K562 (cell line): Measurements from ENCODE around the gene SERINC5. TPM values are rescaled to one million over a fixed set of nuclear protein-coding genes. Genes with fewer than 3 reads are reported as not detected.

ENCODE experiments used
- GABPB2 ChIP-seq: fragments of 250-450 bp; sonication (Bioruptor Pico); conservative IDR thresholded peaks from 2 replicates; pipeline ENCODE4 v1.5.1; 2021; ENCODE audit warnings: mild to moderate bottlenecking
- HSF4 ChIP-seq: fragments of 250-450 bp; sonication (Bioruptor Pico); IDR thresholded peaks from 2 replicates; pipeline ENCODE4 v2.1.2; 2022; ENCODE audit warnings: mild to moderate bottlenecking, moderate library complexity, borderline replicate concordance
- IFI16 ChIP-seq: fragments of 250-450 bp; sonication (Bioruptor Pico); IDR thresholded peaks from 2 replicates; pipeline ENCODE4 v2.1.2; 2022; ENCODE audit warnings: mild to moderate bottlenecking, inconsistent platforms
- POLR2AphosphoS5 ChIP-seq: IDR thresholded peaks from 2 replicates; pipeline ENCODE4 v1.6.1; 2011; ENCODE audit warnings: mild to moderate bottlenecking, low read depth, low read length, moderate library complexity; ENCODE audit not compliant: control insufficient read depth, insufficient read depth
- RBM22 ChIP-seq: fragments of 200-400 bp; formaldehyde crosslinking; IDR thresholded peaks from 2 replicates; pipeline ENCODE4 v1.6.1; 2018; ENCODE audit warnings: low read length, low read depth; ENCODE audit not compliant: poor library complexity, severe bottlenecking
- SIN3A ChIP-seq, 2 experiments: fragments of 150-350 bp in 1 of 2; IDR thresholded peaks; 2 replicates each; pipeline ENCODE4 v1.6.1; 2011 to 2016; ENCODE audit warnings: borderline replicate concordance in 2 of 2, low read depth in 2 of 2, low read length in 2 of 2, mild to moderate bottlenecking in 2 of 2, moderate library complexity in 2 of 2; ENCODE audit not compliant: control insufficient read depth in 1 of 2
- ZFX ChIP-seq: sonication (generic); formaldehyde crosslinking; IDR thresholded peaks from 2 replicates; pipeline ENCODE4 v1.8.0; 2022; ENCODE audit warnings: mild to moderate bottlenecking, missing genetic modification reagents, moderate library complexity
- ZNF121 ChIP-seq: sonication (generic); formaldehyde crosslinking; conservative IDR thresholded peaks from 2 replicates; pipeline ENCODE4 v1.8.0; 2022; ENCODE audit warnings: missing genetic modification reagents
- ZNF174 ChIP-seq: fragments of 250-450 bp; sonication (Bioruptor Pico); IDR thresholded peaks from 2 replicates; pipeline ENCODE4 v1.4.0; 2020; ENCODE audit warnings: mild to moderate bottlenecking
- polyA plus RNA-seq, 8 experiments: library from polyadenylated mRNA; depleted of rRNA in 4 of 8; stranded (reverse) in 5 of 8; unstranded in 3 of 8; fragments of >200 nt; fragmentation: Nextera tagmentation in 2 of 8; fragmentation: Illumina TruSeq in 1 of 8; extraction: Ambion mirVana in 2 of 8; extraction: Trizol in 1 of 8; gene quantifications; 2 replicates each; pipeline versions ENCODE4 v1.2.1 to v1.2.3, GENCODE V29; 2011 to 2014; ENCODE audit warnings: inconsistent platforms in 1 of 8, missing spikeins in 1 of 8
- total RNA-seq, 7 experiments: library from RNA; depleted of rRNA in 6 of 7; stranded (reverse); fragments of >200 nt in 6 of 7; fragmentation: Illumina TruSeq in 2 of 7; extraction: Trizol in 2 of 7; gene quantifications; 2 replicates each; pipeline versions ENCODE4 v1.2.1 to v1.2.3, GENCODE V29; 2011 to 2021; ENCODE audit warnings: low replicate concordance in 1 of 7
- TF ChIP-seq, protein P1 (sequence below): fragments of 250-450 bp; sonication (Bioruptor Pico); IDR thresholded peaks from 2 replicates; pipeline ENCODE4 v1.5.0; 2022; ENCODE audit warnings: mild to moderate bottlenecking
- TF ChIP-seq, protein P2 (sequence below): fragments of 200-800 bp; sonication (Bioruptor generic); IDR thresholded peaks from 2 replicates; pipeline ENCODE4 v1.6.1; 2017; ENCODE audit warnings: missing genetic modification characterization, missing compliant biosample characterization
- TF ChIP-seq, protein P3 (sequence below): fragments of 450-650 bp; IDR thresholded peaks from 2 replicates; pipeline ENCODE4 v1.6.1; 2017; ENCODE audit warnings: antibody characterized with exemption, mild to moderate bottlenecking
- TF ChIP-seq, protein P4 (sequence below): fragments of 250-450 bp; sonication (Bioruptor Pico); IDR thresholded peaks from 2 replicates; pipeline ENCODE4 v1.9.0; 2021; ENCODE audit warnings: mild to moderate bottlenecking, inconsistent platforms

SERINC5 gene
- total and polyA plus RNA-seq, 9 of the 15 experiments (the other 6 are each of a cell fraction or from before 2014, with no cell fraction given) = 1.4 to 7.9 (median 3.7) TPM

DNA sequence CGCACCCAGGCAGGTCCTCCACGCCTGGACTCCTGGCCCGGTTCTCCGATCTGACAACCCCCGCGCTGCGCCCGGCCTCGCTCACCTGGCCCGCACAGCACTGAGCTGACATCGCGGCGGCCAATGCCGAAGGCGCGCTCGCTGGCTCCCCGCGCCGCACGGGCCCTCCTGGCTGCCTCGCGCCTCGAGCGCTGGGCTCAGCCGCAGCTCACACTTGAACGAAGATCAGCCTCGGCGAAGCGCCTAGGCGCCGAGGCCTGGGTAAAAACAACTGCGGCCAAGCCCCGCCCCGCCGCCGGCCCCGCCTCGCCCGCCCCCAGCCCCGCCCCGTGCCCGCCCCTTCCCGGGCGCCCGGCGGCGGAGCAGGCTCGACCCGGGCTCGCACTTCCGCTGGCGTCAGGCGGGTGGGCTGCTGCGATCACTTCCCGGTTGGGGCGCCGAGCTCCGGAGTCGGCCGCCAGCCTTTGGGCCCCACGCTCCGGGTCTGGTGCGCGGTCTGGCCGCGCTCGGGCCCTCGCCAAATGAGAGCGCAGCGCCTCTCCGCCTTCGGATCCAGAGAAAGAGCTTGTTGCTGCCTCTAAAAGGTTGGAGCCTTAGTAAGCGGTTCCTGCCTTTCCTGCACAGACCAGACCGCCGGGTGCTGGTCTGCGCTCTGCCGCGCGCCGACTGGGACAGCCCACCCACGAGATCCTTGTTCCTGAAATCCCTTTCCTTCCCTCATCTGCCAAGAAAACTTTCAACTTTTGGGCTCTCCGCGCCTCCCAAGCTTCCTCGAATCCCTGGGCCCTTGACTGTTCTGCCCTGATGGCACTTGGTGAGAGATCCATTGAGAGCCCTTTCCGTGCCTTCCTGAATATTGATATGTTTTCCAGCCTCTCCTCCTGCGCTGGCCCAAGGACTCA lies at the start of gene SERINC5 (continued):
- TF ChIP-seq, protein P1, sequence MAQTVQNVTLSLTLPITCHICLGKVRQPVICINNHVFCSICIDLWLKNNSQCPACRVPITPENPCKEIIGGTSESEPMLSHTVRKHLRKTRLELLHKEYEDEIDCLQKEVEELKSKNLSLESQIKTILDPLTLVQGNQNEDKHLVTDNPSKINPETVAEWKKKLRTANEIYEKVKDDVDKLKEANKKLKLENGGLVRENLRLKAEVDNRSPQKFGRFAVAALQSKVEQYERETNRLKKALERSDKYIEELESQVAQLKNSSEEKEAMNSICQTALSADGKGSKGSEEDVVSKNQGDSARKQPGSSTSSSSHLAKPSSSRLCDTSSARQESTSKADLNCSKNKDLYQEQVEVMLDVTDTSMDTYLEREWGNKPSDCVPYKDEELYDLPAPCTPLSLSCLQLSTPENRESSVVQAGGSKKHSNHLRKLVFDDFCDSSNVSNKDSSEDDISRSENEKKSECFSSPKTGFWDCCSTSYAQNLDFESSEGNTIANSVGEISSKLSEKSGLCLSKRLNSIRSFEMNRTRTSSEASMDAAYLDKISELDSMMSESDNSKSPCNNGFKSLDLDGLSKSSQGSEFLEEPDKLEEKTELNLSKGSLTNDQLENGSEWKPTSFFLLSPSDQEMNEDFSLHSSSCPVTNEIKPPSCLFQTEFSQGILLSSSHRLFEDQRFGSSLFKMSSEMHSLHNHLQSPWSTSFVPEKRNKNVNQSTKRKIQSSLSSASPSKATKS = no peak
- TF ChIP-seq POLR2AphosphoS5 (peak; percentile 78), SIN3A (IDR thresholded peaks at IDR 0.05; ENCODE audit: borderline replicate concordance in 2 of 2, control insufficient read depth in 1 of 2, low read depth in 2 of 2, low read length in 2 of 2) (peak; percentile 5 to 42; a peak in 1 of 4 replicates), IFI16 (CRISPR knock-in tag) (no peak), GABPB2 (no peak), ZFX (CRISPR knock-in tag) (peak; percentile 89), HSF4 (CRISPR knock-in tag) (no peak), ZNF174 (CRISPR knock-in tag) (no peak), ZNF121 (CRISPR knock-in tag) (peak; percentile 97), RBM22 (peak; percentile 49)
- TF ChIP-seq, protein P2, sequence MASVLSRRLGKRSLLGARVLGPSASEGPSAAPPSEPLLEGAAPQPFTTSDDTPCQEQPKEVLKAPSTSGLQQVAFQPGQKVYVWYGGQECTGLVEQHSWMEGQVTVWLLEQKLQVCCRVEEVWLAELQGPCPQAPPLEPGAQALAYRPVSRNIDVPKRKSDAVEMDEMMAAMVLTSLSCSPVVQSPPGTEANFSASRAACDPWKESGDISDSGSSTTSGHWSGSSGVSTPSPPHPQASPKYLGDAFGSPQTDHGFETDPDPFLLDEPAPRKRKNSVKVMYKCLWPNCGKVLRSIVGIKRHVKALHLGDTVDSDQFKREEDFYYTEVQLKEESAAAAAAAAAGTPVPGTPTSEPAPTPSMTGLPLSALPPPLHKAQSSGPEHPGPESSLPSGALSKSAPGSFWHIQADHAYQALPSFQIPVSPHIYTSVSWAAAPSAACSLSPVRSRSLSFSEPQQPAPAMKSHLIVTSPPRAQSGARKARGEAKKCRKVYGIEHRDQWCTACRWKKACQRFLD = no peak
- TF ChIP-seq, protein P3, sequence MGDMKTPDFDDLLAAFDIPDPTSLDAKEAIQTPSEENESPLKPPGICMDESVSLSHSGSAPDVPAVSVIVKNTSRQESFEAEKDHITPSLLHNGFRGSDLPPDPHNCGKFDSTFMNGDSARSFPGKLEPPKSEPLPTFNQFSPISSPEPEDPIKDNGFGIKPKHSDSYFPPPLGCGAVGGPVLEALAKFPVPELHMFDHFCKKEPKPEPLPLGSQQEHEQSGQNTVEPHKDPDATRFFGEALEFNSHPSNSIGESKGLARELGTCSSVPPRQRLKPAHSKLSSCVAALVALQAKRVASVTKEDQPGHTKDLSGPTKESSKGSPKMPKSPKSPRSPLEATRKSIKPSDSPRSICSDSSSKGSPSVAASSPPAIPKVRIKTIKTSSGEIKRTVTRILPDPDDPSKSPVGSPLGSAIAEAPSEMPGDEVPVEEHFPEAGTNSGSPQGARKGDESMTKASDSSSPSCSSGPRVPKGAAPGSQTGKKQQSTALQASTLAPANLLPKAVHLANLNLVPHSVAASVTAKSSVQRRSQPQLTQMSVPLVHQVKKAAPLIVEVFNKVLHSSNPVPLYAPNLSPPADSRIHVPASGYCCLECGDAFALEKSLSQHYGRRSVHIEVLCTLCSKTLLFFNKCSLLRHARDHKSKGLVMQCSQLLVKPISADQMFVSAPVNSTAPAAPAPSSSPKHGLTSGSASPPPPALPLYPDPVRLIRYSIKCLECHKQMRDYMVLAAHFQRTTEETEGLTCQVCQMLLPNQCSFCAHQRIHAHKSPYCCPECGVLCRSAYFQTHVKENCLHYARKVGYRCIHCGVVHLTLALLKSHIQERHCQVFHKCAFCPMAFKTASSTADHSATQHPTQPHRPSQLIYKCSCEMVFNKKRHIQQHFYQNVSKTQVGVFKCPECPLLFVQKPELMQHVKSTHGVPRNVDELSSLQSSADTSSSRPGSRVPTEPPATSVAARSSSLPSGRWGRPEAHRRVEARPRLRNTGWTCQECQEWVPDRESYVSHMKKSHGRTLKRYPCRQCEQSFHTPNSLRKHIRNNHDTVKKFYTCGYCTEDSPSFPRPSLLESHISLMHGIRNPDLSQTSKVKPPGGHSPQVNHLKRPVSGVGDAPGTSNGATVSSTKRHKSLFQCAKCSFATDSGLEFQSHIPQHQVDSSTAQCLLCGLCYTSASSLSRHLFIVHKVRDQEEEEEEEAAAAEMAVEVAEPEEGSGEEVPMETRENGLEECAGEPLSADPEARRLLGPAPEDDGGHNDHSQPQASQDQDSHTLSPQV = peak; percentile 62
- TF ChIP-seq, protein P4, sequence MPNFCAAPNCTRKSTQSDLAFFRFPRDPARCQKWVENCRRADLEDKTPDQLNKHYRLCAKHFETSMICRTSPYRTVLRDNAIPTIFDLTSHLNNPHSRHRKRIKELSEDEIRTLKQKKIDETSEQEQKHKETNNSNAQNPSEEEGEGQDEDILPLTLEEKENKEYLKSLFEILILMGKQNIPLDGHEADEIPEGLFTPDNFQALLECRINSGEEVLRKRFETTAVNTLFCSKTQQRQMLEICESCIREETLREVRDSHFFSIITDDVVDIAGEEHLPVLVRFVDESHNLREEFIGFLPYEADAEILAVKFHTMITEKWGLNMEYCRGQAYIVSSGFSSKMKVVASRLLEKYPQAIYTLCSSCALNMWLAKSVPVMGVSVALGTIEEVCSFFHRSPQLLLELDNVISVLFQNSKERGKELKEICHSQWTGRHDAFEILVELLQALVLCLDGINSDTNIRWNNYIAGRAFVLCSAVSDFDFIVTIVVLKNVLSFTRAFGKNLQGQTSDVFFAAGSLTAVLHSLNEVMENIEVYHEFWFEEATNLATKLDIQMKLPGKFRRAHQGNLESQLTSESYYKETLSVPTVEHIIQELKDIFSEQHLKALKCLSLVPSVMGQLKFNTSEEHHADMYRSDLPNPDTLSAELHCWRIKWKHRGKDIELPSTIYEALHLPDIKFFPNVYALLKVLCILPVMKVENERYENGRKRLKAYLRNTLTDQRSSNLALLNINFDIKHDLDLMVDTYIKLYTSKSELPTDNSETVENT (CRISPR knock-in tag) = peak; percentile 73
